Hematopoietic multipotent progenitor cell treated with erythropoietin and hydrocortisone succinate and interleukin-3 and kit ligand, for 6 days (in vitro differentiated cells): Measurements from ENCODE around the gene PDE1C.

Experiments used
- DNase-seq: peaks from one replicate; pipeline ENCODE4 v3.0.0-alpha.2; 2015

The PDE1C gene

DNA sequence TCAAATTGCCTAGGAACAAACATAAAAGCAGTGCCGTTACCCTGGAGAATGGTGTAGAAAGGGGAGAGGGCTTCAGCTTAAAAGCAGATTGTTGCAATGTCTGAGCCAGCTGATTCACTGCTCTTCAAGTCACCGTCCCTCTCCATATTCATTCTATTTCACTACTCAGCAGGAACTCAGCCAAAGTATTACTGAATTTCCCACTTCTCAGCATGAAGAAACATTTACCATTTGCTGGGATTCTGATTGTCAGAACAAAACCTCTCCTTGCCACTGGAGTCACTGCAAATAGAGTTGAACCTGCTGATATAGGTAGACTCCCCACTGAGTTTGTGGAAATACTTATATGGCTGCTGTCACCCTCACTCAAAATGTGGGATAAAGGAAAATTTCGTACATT is 311.5 kb downstream of the PDE1C start:
- DNase-seq: no peak

- no peak for DNase-seq
Measured at GRCh38 chr7:31751726-31752125, 318.5 kb downstream of the PDE1C start.

- DNase-seq: no peak
Measured at GRCh38 chr7:31748084-31748483, 322.1 kb downstream of the PDE1C start.

DNA sequence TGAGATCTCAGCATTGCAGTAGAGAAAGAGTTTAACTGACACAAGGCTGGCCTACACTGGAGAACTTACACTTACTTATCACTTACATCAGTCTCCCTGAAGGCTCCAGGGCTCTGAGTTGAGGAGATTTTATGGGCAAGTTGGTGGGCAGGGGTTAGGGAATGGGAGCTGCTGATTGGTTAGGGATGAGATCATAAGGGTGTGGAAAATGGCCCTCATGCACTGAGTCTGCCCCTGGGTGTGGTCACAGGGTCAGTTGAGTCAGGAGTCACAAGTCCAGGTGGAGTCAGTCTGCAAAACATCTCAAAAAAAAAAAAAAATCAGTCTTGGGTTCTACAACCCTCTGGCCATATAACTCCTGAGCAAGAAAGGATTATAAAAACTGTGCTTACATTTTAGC is 322.7 kb downstream of the PDE1C start:
- DNase-seq: peak; percentile 3

GRCh38 chr7:31744294-31744874 is 325.8 kb downstream of the PDE1C start:
- peak; percentile 77 for DNase-seq

- no peak for DNase-seq
Measured at GRCh38 chr7:31741852-31742251, 328.4 kb downstream of the PDE1C start.

GRCh38 chr7:31735991-31736982 is 333.9 kb downstream of the PDE1C start:
- DNase-seq: peak; percentile 60

- no peak for DNase-seq
Measured at GRCh38 chr7:31734456-31734855, 335.8 kb downstream of the PDE1C start.

DNA sequence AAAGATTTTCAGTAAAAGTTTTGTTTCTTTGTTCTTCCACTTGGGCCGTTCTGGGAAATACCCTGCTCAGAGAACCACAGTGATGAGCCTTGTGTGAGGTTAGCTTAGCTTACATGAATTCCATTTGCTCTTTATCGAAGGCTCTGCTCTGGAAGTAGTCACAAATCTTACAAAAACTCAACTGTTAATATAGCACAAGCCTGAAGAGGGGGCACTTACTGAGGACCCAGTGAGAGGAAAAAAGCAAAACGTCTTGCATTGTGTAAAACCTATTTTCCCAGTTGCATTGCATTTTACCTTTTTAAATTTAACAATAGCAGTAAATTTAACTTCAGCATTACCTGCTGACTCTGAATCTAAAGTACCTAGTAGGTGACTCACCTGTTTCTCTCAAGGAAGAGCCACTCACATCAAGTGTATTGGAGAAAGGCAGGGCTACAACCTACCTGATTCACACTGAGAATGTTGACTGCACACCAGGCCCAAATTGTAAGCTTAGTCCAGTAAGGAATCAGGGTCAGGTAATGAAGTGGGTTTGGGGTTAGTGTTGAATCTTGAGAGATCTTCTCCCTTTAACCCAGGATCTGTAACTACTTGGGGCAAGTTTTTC is 340.9 kb downstream of the PDE1C start:
- DNase-seq: no peak

DNA sequence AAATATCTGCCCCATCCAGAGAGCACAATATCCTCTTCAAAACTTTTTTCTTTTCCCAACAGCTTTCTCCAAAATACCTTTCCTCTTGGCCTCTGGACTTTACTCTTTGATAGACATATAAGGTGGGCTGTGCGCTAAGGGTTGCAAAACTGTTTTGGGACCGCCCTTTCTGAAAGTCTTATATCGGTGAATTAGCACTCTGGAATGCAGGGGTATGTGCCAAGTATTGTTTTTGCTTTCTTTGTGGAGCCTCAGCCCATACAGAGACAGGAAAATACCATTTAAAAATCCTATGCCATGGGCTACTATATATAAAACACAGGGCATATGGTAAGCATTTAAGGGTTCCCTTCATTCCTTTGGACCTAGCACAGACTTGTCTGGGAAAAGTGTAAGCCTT is 345.5 kb downstream of the PDE1C start:
- no peak for DNase-seq

DNA sequence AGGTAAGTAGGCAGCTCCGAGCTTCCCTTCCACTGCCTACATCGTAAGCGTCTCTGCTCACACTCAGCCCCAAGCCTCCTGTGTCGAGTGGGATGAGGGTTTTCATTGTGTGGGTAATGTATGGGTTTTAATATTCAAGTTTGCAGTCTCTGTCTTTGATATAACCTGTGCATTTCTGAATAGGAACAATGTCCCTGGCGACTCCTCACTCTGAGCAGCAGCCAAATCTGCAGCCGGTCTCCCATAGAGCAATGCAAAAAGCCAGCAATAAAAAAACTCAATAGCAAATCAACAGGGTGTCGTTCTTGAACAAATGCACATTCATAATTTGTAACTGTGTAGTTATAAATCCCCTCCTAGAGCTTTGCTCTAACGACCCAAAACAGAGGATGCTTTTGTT is 349.8 kb downstream of the PDE1C start:
- no peak for DNase-seq

DNA sequence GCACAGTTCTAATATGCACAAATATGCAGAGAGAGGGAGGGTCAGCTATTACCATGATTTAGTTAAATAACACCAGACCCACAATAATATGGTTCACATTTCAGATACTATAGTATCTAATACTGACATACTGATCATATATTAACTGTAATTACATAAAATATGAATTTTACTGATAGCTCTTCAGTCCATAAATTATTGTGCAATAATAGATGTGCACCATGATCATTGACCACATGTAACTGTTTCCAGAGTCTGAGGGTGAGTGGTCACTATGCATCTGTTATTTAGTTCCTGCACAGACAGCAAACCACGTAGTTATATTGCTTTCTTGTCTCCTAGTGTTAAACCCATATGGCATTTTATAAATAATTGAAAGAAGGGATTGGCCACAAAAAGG is 353.9 kb downstream of the PDE1C start:
- no peak for DNase-seq

- DNase-seq: no peak
Measured at GRCh38 chr7:31710171-31710570, 360.0 kb downstream of the PDE1C start.

GRCh38 chr7:31707089-31707488 is 363.1 kb downstream of the PDE1C start:
- DNase-seq: no peak

DNA sequence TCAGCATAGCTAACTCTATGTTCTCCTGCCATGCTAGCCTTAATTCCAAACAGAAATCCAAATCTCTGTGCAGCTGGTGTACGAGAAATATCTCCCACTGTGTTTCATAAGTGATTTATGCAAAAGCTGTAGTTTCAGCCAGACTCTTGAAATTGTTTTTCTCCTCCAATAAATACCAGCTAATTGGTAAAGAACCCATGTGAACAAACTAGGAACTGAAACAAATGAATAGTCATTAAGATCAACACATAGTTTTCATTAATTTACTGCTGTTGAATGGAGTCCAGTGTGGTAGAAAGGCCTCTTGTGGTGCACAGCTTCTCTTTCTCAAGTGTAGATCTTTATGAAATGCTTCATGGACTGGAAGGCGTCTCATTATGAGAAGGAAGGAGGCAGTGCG is 364.8 kb downstream of the PDE1C start:
- no peak for DNase-seq

GRCh38 chr7:31702354-31702753 is 367.9 kb downstream of the PDE1C start:
- DNase-seq: no peak
